HUES6 (cell line): ENCODE results near the gene HERC2.

Experiments
- H3K27ac ChIP-seq: 2 replicates; pipeline ENCODE4 v1.7.0; 2013; ENCODE audit warnings: low read depth, mild to moderate bottlenecking, low read length, inconsistent platforms
- H3K27me3 ChIP-seq: 2 replicates; pipeline ENCODE4 v1.6.1; 2013; ENCODE audit warnings: low read length; ENCODE audit not compliant: control insufficient read depth, insufficient read depth
- H3K36me3 ChIP-seq: 2 replicates; pipeline ENCODE4 v1.6.1; 2013; ENCODE audit warnings: low read length; ENCODE audit not compliant: control insufficient read depth, insufficient read depth
- H3K4me1 ChIP-seq: 2 replicates; pipeline ENCODE4 v1.6.1; 2013; ENCODE audit warnings: low read length; ENCODE audit not compliant: control insufficient read depth, insufficient read depth
- H3K4me3 ChIP-seq: 2 replicates; pipeline ENCODE4 v1.5.1; 2013; ENCODE audit warnings: low read depth, low read length
- H3K9ac ChIP-seq: one replicate; pipeline ENCODE4 v1.6.1; 2013; ENCODE audit warnings: mild to moderate bottlenecking, low read length
- H3K9me3 ChIP-seq: 2 replicates; pipeline ENCODE4 v1.6.1; 2013; ENCODE audit warnings: low read depth, low read length; ENCODE audit not compliant: control insufficient read depth, insufficient read depth

The HERC2 gene

DNA sequence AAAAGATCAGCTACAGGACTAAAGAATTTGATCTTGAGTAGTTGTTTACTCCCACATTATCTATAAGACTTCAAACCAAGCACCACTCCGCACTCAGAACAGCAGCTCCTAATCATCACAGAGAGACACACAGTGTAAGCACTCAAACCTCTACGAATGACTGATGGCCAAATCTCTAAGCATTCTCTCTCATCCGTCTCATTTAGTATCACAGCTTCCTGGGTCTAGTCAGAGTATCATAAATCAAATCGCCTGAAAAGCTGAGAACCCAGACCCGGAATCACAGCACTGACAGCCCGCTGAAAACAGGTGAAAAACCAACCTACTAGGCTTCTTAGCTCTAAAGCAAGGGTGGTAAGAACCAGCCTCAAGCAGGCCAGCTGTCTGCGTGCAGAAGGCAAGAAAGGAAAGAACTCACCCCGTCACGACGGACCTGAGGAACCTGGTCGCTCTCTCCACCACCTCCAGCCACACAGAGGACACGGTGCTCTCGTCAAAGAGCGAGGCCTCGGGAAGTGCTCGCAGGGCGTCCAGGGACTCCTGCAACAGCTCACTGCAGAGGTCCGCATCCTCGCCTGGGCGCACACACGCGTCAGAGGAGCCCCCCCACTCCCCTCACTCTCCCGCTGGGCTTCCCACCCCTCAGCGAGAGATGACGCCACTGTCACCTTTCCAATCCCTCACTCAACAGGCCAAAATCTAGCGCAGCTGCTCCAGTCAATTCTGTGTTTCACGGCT is 47.9 kb downstream of the HERC2 start:
- Histone ChIP-seq H3K27me3 (no peaks in the 10 kb centered on the region), H3K4me3 (no peak overlapping the region), H3K9me3 (no peaks in the 10 kb centered on the region), H3K36me3 (peaks cover 58% of the 10 kb centered on the region), H3K27ac (no peak overlapping the region), H3K4me1 (no peaks in the 10 kb centered on the region), H3K9ac (no peak overlapping the region)

- H3K4me1 ChIP-seq = no peaks in the 10 kb centered on the region
- peaks cover 62% of the 10 kb centered on the region for H3K36me3 ChIP-seq
- no peaks in the 10 kb centered on the region for H3K27me3 ChIP-seq
- H3K9me3 ChIP-seq = no peaks in the 10 kb centered on the region
- no peak overlapping the region for H3K27ac ChIP-seq
- H3K4me3 ChIP-seq = no peak overlapping the region
- no peak overlapping the region for H3K9ac ChIP-seq
Measured at GRCh38 chr15:28273468-28273867, 48.5 kb downstream of the HERC2 start.

DNA sequence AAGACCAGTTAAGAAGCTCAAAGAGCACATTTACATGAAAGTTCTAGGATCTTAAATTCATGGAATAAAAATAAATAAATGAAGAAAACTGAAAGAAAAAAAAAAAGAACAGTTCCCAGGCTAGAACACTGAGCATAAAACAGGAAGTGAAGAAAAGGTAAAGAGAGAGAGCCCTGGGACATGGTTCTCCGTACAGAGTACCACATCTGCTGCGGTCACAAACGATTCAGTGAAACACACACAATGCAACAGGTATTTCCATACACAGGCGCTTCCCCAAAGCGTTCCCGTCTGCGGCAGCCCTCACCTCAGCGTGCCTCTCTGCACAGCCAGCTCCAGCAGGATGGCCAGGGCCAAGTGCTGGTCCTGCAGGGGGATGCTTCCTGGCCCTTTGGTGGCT is 49.4 kb downstream of the HERC2 start:
- no peaks in the 10 kb centered on the region for H3K9me3 ChIP-seq
- no peak overlapping the region for H3K4me3 ChIP-seq
- no peaks in the 10 kb centered on the region for H3K4me1 ChIP-seq
- no peaks in the 10 kb centered on the region for H3K27me3 ChIP-seq
- H3K36me3 ChIP-seq = peaks cover 69% of the 10 kb centered on the region
- no peak overlapping the region for H3K9ac ChIP-seq
- no peak overlapping the region for H3K27ac ChIP-seq

GRCh38 chr15:28271697-28272260 is 50.2 kb downstream of the HERC2 start:
- Histone ChIP-seq H3K9me3 (no peaks in the 10 kb centered on the region), H3K27ac (no peak overlapping the region), H3K27me3 (no peaks in the 10 kb centered on the region), H3K4me1 (no peaks in the 10 kb centered on the region), H3K36me3 (peaks cover 75% of the 10 kb centered on the region), H3K9ac (no peak overlapping the region), H3K4me3 (no peak overlapping the region)

DNA sequence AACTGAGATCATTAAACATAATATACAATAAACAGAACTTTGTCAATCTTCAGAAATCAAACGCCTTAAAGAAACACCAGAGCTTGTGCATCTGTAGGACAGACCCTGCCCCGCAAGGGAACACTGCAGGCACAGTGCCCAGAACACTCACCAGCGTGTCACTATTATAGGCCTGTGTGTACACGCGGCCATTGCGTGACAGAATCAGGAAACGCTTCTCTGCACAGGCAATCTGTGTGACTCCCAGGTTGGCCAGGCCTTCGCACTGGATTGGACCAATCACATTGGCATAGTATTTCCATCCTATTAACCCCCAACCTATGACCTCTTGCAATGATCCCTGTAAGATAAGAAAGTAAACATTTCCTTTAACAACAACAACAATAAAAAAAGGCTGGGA is 52.9 kb downstream of the HERC2 start:
- no peaks in the 10 kb centered on the region for H3K9me3 ChIP-seq
- no peaks in the 10 kb centered on the region for H3K27me3 ChIP-seq
- H3K4me3 ChIP-seq = no peak overlapping the region
- peaks cover 85% of the 10 kb centered on the region for H3K36me3 ChIP-seq
- H3K27ac ChIP-seq = no peak overlapping the region
- no peaks in the 10 kb centered on the region for H3K4me1 ChIP-seq
- H3K9ac ChIP-seq = no peak overlapping the region

DNA sequence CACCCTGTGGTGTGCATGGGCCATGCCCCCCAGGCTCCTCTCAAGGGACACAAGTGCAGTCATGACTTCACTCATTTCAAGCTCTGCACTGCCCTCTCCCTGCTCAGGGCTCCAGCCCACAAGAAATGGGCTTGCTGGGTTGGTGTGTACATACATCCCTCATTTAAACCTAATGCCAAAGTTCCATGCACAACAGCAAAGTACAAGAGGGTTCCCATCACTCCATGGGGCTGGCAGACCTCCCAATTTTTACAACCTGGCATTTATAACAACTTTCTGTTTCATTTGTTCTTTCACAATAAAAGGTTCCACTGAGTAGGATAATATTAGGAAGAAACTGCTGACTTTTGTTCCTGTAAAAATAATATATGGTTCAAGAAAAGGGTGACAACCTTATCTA is 54.3 kb downstream of the HERC2 start:
- Histone ChIP-seq H3K36me3 (peaks cover 90% of the 10 kb centered on the region), H3K9ac (no peak overlapping the region), H3K27me3 (no peaks in the 10 kb centered on the region), H3K9me3 (no peaks in the 10 kb centered on the region), H3K27ac (no peak overlapping the region), H3K4me3 (no peak overlapping the region), H3K4me1 (no peaks in the 10 kb centered on the region)

DNA sequence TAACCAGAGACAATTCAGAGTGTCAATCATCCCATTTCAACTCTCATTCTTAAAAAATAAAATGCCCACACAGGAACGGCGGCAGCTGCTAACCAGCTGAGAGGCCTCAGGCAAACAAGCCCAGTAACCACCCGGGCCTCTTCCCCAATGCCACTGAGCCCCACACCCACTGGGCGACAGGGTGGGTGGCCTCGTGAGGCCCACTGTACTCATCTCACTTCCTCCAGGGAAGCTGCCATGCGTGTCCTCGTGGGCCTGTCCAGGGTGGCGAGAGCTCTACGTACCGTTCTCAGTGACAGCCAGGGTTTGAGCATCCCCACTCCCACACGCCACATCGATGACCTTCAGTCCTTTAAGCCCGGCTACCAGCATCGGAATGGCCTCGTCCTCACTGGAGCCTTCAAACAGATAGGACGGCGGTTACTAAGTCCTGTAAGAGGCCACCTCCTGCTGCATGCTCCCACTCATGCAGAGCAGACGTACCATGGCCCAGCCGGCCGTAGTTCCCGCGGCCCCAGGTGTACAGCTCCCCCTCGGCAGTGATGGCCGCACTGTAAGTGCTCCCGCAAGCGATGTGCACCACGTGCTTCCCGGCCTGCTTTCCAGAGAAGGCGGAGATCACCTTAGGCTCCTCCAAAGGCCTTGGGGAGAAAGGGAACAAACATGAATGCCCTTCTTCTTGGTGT is 56.5 kb downstream of the HERC2 start:
- Histone ChIP-seq H3K9ac (no peak overlapping the region), H3K4me1 (no peaks in the 10 kb centered on the region), H3K4me3 (no peak overlapping the region), H3K36me3 (peaks cover 85% of the 10 kb centered on the region), H3K27ac (no peak overlapping the region), H3K27me3 (no peaks in the 10 kb centered on the region), H3K9me3 (no peaks in the 10 kb centered on the region)

- Histone ChIP-seq H3K27ac (no peak overlapping the region), H3K4me1 (no peaks in the 10 kb centered on the region), H3K9me3 (no peaks in the 10 kb centered on the region), H3K9ac (no peak overlapping the region), H3K27me3 (no peaks in the 10 kb centered on the region), H3K36me3 (peaks cover 77% of the 10 kb centered on the region), H3K4me3 (no peak overlapping the region)
Measured at GRCh38 chr15:28264166-28264565, 57.8 kb downstream of the HERC2 start.

GRCh38 chr15:28262438-28262837 is 59.5 kb downstream of the HERC2 start:
- no peak overlapping the region for H3K9ac ChIP-seq
- no peaks in the 10 kb centered on the region for H3K27me3 ChIP-seq
- no peaks in the 10 kb centered on the region for H3K4me1 ChIP-seq
- H3K4me3 ChIP-seq = no peak overlapping the region
- H3K36me3 ChIP-seq = peaks cover 64% of the 10 kb centered on the region
- H3K27ac ChIP-seq = no peak overlapping the region
- H3K9me3 ChIP-seq = no peaks in the 10 kb centered on the region

- Histone ChIP-seq H3K36me3 (peaks cover 61% of the 10 kb centered on the region), H3K4me1 (no peaks in the 10 kb centered on the region), H3K4me3 (no peak overlapping the region), H3K27me3 (no peaks in the 10 kb centered on the region), H3K27ac (no peak overlapping the region), H3K9me3 (no peaks in the 10 kb centered on the region), H3K9ac (no peak overlapping the region)
Measured at GRCh38 chr15:28260722-28261121, 61.3 kb downstream of the HERC2 start.

- Histone ChIP-seq H3K4me1 (no peaks in the 10 kb centered on the region), H3K27ac (no peak overlapping the region), H3K36me3 (peaks cover 61% of the 10 kb centered on the region), H3K9me3 (no peaks in the 10 kb centered on the region), H3K27me3 (no peaks in the 10 kb centered on the region), H3K9ac (no peak overlapping the region), H3K4me3 (no peak overlapping the region)
Measured at GRCh38 chr15:28260317-28260716, 61.7 kb downstream of the HERC2 start.
